Measurements from ENCODE around the gene FOXP4. TPM values are rescaled to one million over a fixed set of nuclear protein-coding genes. Genes with fewer than 3 reads are reported as not detected.
A peak's percentile ranks its signal among the peaks of the same experiment; 100 is the strongest.

Gene FOXP4
- total and polyA plus RNA-seq, 2 of the 13 experiments (the other 11 are each of a cell fraction or from before 2014, with no cell fraction given), result 11.0 to 12.4 TPM

GRCh38 chr6:41577356-41578216 lies 31.4 kb downstream of the FOXP4 start (continued):
- no peak for TF ChIP-seq NFE2L2 (IDR thresholded peaks at IDR 0.05; ENCODE audit: low read length)
- TF ChIP-seq ZKSCAN1 (IDR thresholded peaks at IDR 0.05; ENCODE audit: low read length), result no peak
- no peak for TF ChIP-seq E2F5 (CRISPR knock-in tag; conservative IDR thresholded peaks at IDR 0.05)
- TF ChIP-seq CBX5 (CRISPR knock-in tag; IDR thresholded peaks at IDR 0.05; ENCODE audit: borderline replicate concordance), result no peak
- no peak; the same call in 1 of the 2 replicates for TF ChIP-seq ZNF34 (CRISPR knock-in tag; IDR thresholded peaks at IDR 0.05; ENCODE audit: borderline replicate concordance)
- no peak for TF ChIP-seq TRAFD1 (CRISPR knock-in tag; IDR thresholded peaks at IDR 0.05; ENCODE audit: borderline replicate concordance)
- no peak for TF ChIP-seq REPIN1 (CRISPR knock-in tag; IDR thresholded peaks at IDR 0.05; ENCODE audit: borderline replicate concordance, low read depth)
- no peak for TF ChIP-seq ZNF644 (CRISPR knock-in tag; IDR thresholded peaks at IDR 0.05; ENCODE audit: low read depth)
- TF ChIP-seq IKZF1 (IDR thresholded peaks at IDR 0.05), result no peak
- TF ChIP-seq ZFP36L1 (CRISPR knock-in tag; IDR thresholded peaks at IDR 0.05), result no peak
- no peak for TF ChIP-seq ZBTB34 (CRISPR knock-in tag; IDR thresholded peaks at IDR 0.05)
- no peak for TF ChIP-seq TSC22D2 (CRISPR knock-in tag; IDR thresholded peaks at IDR 0.05; ENCODE audit: borderline replicate concordance)
- TF ChIP-seq PRPF4 (IDR thresholded peaks at IDR 0.05; ENCODE audit: low read depth, low read length, poor library complexity, severe bottlenecking), result no peak
- TF ChIP-seq U2AF1 (optimal IDR thresholded peaks at IDR 0.05; ENCODE audit: low read depth, low read length), result no peak
- no peak; the same call in 1 of the 2 replicates for TF ChIP-seq HOXD1 (CRISPR knock-in tag; IDR thresholded peaks at IDR 0.05)
- no peak for TF ChIP-seq ZNF709 (CRISPR knock-in tag; IDR thresholded peaks at IDR 0.05)
- no peak; the same call in 1 of the 2 replicates for TF ChIP-seq CCDC6 (CRISPR knock-in tag; IDR thresholded peaks at IDR 0.05)
- TF ChIP-seq BORCS8-MEF2B (CRISPR knock-in tag; IDR thresholded peaks at IDR 0.05), result peak; percentile 49; the same call in 1 of the 2 replicates
- no peak for TF ChIP-seq HNRNPLL (IDR thresholded peaks at IDR 0.05; ENCODE audit: low read depth, low read length, poor library complexity, severe bottlenecking)
- peak; percentile 69 for TF ChIP-seq RBM22 (optimal IDR thresholded peaks at IDR 0.05; ENCODE audit: low read length)
- TF ChIP-seq ZBTB1 (CRISPR knock-in tag; IDR thresholded peaks at IDR 0.05; ENCODE audit: borderline replicate concordance), result no peak
- no peak for TF ChIP-seq ZBTB7A (CRISPR knock-in tag; IDR thresholded peaks at IDR 0.05)
- no peak for TF ChIP-seq ZNF276 (CRISPR knock-in tag; IDR thresholded peaks at IDR 0.05; ENCODE audit: low read depth)
- peak; percentile 48; the same call in 1 of the 2 replicates for TF ChIP-seq GFI1 (CRISPR knock-in tag; IDR thresholded peaks at IDR 0.05; ENCODE audit: borderline replicate concordance)
- no peak for TF ChIP-seq PTBP1 (IDR thresholded peaks at IDR 0.05; ENCODE audit: low read depth, low read length, poor library complexity, severe bottlenecking)

All from HepG2 (cell line).